Psoas muscle (tissue), 8 donors: ENCODE measurements around the gene DYNLT2B. TPM values are rescaled to one million over a fixed set of nuclear protein-coding genes. Genes with fewer than 3 reads are reported as not detected.

Source experiments
- ATAC-seq, 4 donors: fragments of 200-7000 bp; cut with Tn5 transposase; one replicate each; pipeline ENCODE4 v1.9.1; 2020; ENCODE audit warnings: moderate library complexity in 3 of 4, mild to moderate bottlenecking in 2 of 4
- DNase-seq, 2 donors: peaks; one replicate each; pipeline ENCODE4 v3.0.0-alpha.2; 2020
- H3K27ac ChIP-seq: fragments of 200-600 bp; one replicate; pipeline ENCODE4 v1.8.0; 2022
- H3K27me3 ChIP-seq, 3 donors: fragments of 200-600 bp in 1 of 3; one replicate each; pipeline versions ENCODE4 v1.6.1 to v1.8.0; 2013 to 2022; ENCODE audit warnings: low read length in 2 of 3, mild to moderate bottlenecking in 2 of 3, moderate library complexity in 1 of 3; ENCODE audit not compliant: insufficient read depth in 3 of 3
- H3K36me3 ChIP-seq, 2 donors: fragments of 200-600 bp in 1 of 2; one replicate each; pipeline versions ENCODE4 v1.6.1 to v1.8.0; 2013 to 2022; ENCODE audit warnings: low read depth in 1 of 2, mild to moderate bottlenecking in 1 of 2, moderate library complexity in 1 of 2; ENCODE audit not compliant: insufficient read depth in 1 of 2
- H3K4me1 ChIP-seq: fragments of 200-600 bp; one replicate; pipeline ENCODE4 v1.8.0; 2022
- H3K4me3 ChIP-seq: fragments of 200-600 bp; one replicate; pipeline ENCODE4 v1.8.0; 2022; ENCODE audit warnings: mild to moderate bottlenecking
- H3K9me3 ChIP-seq: fragments of 200-600 bp; one replicate; pipeline ENCODE4 v1.8.0; 2022
- WGBS, 3 donors: extraction: QIAGEN DNeasy Blood & Tissue Kit; methylation state at CpG; one replicate each; pipeline versions ENCODE4 v1.1.6 to v1.1.7; 2013; 5-methylcytosine and 5-hydroxymethylcytosine counted together
- intact Hi-C, 2 donors: fragments of 100-400 bp; cut with DNase I; formaldehyde crosslinking; loops; one replicate each; pipeline versions ENCODE4 v1.11.0 to v1.14.2; 2022
- polyA plus RNA-seq, 3 donors: library from polyadenylated mRNA; stranded (reverse); fragments of 200-250 nt; gene quantifications; one replicate each; pipeline ENCODE4 v1.2.3, GENCODE V29; 2013
- total RNA-seq, 4 donors: library from RNA; stranded (reverse); fragmentation: NEBNext Ultra II Directional in 2 of 4; extraction: Animal tissue kit (Norgen Biotek cat#: 25700) in 2 of 4; gene quantifications; one replicate each; pipeline versions ENCODE4 v1.2.1 to v1.2.4, GENCODE V29; 2021 to 2023
- TF ChIP-seq, protein P1 (sequence below): fragments of 200-600 bp; IDR thresholded peaks from one replicate; pipeline ENCODE4 v1.8.0; 2022; ENCODE audit warnings: antibody characterized with exemption
- donor health status: healthy with polysubstance abuse.
- donor health status: DM: no; HTN: no; CAD: no; lungs with moderate emphysema.
- donor health status: Bipolar disorder and iron deficiency.
- donor health status: healthy.
- donor health status: DM: yes; HTN: yes; CAD: no.
- donor health status: DM: no; HTN: no; CAD: no.
- donor health status: DM: no; HTN: no; CAD: no.
- donor health status: DM: yes; HTN: yes; CAD: no.

Gene DYNLT2B
- total and polyA plus RNA-seq, 7 donors, result 0.44 to 6.1 (median 2.7) TPM; not detected in 1

DNA sequence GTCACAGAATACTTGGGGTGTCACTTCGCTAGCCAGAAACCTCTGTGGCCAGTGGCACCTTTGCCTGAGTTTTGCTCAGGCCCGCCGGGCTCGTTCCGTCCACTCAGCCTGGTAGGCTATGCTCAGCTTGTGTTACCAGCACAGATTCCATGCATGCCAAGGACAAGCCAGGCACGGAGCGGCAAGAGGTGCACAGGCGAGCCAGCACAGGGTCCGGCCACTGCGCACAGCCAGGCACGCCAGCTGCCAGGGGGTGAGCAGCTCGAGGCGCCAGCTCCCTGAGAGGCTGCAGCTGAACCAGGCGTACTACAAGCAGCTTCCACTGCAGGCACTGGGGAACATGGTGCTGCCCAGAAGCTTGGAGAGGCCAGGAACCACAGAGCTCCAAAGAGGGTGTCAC lies 45.2 kb downstream of the DYNLT2B start:
- peak; percentile 30 to 72 for DNase-seq
- peaks cover 10% of the 10 kb centered on the region for H3K4me1 ChIP-seq
- TF ChIP-seq, protein P1, sequence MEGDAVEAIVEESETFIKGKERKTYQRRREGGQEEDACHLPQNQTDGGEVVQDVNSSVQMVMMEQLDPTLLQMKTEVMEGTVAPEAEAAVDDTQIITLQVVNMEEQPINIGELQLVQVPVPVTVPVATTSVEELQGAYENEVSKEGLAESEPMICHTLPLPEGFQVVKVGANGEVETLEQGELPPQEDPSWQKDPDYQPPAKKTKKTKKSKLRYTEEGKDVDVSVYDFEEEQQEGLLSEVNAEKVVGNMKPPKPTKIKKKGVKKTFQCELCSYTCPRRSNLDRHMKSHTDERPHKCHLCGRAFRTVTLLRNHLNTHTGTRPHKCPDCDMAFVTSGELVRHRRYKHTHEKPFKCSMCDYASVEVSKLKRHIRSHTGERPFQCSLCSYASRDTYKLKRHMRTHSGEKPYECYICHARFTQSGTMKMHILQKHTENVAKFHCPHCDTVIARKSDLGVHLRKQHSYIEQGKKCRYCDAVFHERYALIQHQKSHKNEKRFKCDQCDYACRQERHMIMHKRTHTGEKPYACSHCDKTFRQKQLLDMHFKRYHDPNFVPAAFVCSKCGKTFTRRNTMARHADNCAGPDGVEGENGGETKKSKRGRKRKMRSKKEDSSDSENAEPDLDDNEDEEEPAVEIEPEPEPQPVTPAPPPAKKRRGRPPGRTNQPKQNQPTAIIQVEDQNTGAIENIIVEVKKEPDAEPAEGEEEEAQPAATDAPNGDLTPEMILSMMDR, result no peak
- 38 to 75% (median 39%) methylated on average over 14 of the region's 14 CpGs for WGBS, 3 donors
- intact Hi-C loops, result no loop called here
- peaks cover 6 to 31% of the 10 kb centered on the region in 2 donors for H3K36me3 ChIP-seq
- no peaks in the 10 kb centered on the region for H3K27me3 ChIP-seq
- peak; percentile 89 to 97 (median 93) for ATAC-seq
- H3K4me3 ChIP-seq, result no peak overlapping the region
- peak overlapping the region; percentile 68 for H3K27ac ChIP-seq
- peaks cover 4% of the 10 kb centered on the region for H3K9me3 ChIP-seq

DNA sequence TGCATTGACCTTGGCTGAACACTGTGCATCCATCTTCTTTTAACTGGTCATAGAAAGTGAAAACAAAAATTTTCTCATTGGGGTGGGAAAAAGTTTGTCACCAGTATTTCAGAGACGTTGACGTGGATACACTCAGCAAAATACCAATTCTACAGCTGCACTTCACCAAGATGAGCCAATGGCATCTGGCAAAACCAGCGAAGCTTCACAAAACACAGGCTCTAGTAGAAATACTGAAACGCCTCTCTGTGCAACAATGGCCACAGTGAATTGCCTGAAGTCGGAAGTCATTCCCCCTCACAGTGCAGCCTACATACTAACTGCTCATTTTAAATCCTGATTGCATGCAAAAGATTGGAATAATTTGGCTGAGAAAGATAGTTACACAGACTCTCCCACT lies 47.5 kb downstream of the DYNLT2B start:
- Histone ChIP-seq H3K27me3 (no peaks in the 10 kb centered on the region), H3K27ac (no peak overlapping the region), H3K4me1 (peaks cover 10% of the 10 kb centered on the region), H3K9me3 (peaks cover 4% of the 10 kb centered on the region), H3K4me3 (no peak overlapping the region), H3K36me3 (peaks cover 6 to 54% of the 10 kb centered on the region in 2 donors)
- WGBS, 3 donors, result 91 to 98% (median 94%) methylated on average over 5 of the region's 5 CpGs
- DNase-seq (no peak), ATAC-seq (no peak)
- intact Hi-C loops, result no loop called here
- TF ChIP-seq, protein P1, result no peak

DNA sequence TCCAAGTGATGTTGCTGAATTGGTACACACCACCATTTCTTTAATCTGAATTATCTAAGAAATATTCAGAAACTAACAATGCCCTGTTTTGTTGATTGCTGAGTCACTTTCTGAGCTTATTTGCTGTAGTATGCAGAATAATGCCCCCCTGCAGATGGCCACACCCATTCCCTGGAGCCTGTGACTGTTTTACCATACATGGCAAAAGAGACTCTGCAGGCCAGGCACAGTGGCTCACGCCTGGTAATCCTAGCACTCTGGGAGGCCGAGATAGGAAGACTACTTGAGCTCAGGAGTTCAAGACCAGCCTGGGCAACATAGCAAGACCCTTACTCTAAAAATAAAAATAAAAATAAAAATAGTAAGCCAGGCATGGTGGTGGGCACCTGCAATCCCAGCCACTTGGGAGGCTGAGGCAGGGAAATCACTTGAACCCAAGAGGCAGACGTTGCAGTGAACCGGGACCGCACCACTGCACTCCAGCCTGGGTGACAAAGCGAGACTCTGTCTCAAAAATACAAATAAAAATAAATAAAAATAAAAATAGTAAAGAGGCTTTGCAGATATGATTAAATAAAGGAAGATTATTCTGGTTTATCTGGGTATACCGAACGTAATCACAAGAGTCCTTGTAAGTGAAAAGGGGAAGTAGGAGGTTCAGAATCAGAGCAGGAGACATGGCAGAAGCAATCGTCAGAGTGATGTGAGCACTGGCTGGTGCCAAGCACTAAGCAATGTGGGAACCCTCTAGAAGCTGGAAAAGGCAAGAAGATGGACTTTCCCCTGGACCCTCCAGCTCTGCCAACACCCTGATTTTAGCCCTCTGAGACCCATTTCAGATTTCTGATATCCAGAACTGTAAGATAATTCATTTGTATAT lies 49.5 kb downstream of the DYNLT2B start:
- H3K4me1 ChIP-seq, result peaks cover 10% of the 10 kb centered on the region
- H3K27me3 ChIP-seq, result no peaks in the 10 kb centered on the region
- H3K4me3 ChIP-seq, result no peak overlapping the region
- H3K9me3 ChIP-seq, result peaks cover 2% of the 10 kb centered on the region
- DNase-seq (no peak), ATAC-seq (no peak)
- H3K27ac ChIP-seq, result no peak overlapping the region
- peaks cover 6 to 71% of the 10 kb centered on the region in 2 donors for H3K36me3 ChIP-seq
- 73 to 77% (median 75%) methylated on average over 9 of the region's 9 CpGs for WGBS, 3 donors
- intact Hi-C loops, result no loop called here
- TF ChIP-seq, protein P1, result no peak

DNA sequence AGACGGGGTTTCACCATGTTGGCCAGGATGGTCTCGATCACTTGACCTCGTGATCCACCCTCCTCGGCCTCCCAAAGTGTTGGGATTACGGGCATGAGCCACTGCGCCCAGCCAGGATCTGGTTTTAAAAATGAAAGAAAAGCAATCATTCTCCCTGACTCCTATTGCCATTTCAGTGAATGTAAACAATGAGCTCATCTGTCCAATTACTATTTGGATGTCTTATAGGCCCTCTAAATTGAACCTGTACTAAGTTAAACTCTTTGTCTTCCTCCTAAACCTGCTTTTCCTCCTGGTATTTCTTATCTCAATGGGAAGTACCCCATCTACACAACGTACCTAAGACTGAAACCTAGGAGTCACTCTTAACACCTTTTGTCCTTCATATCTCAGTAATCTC lies 54.2 kb downstream of the DYNLT2B start:
- TF ChIP-seq, protein P1, result no peak
- no peak for DNase-seq
- no peaks in the 10 kb centered on the region for H3K27me3 ChIP-seq
- ATAC-seq, result no peak
- 95 to 100% (median 96%) methylated on average over 7 of the region's 7 CpGs for WGBS, 3 donors
- no peaks in the 10 kb centered on the region for H3K4me1 ChIP-seq
- no peaks in the 10 kb centered on the region for H3K9me3 ChIP-seq
- H3K27ac ChIP-seq, result no peak overlapping the region
- intact Hi-C loops, result no loop called here
- peaks cover 0 to 71% of the 10 kb centered on the region in 2 donors for H3K36me3 ChIP-seq
- H3K4me3 ChIP-seq, result no peak overlapping the region
